HEK293 (cell line): ENCODE data around the gene IBTK.
A peak's percentile ranks its signal among the peaks of the same experiment; 100 is the strongest.

Experiments used
- CTCF ChIA-PET: fragments of 350-600 bp; formaldehyde crosslinking; extraction: SDS; loops from one replicate; lab custom pipeline; 2021; ENCODE audit warnings: antibody characterized with exemption; lab: Yijun Ruan, JAX
- POLR2A ChIA-PET: fragments of 300-600 bp; formaldehyde crosslinking; extraction: SDS; loops from one replicate; lab custom pipeline; 2020; ENCODE audit warnings: antibody characterized with exemption, inconsistent platforms; lab: Yijun Ruan, JAX
- H3K27ac ChIP-seq: fragments of 200-500 bp; sonication (Bioruptor generic); 2 replicates; pipeline ENCODE4 v1.5.1; 2014; ENCODE audit warnings: low read depth, low read length, control low read depth, inconsistent platforms; ENCODE audit errors: extremely low read depth
- H3K36me3 ChIP-seq, 2 experiments: fragments of 200-500 bp in 1 of 2; sonication (Bioruptor generic) in 1 of 2; 1 replicate in 1 of 2; 2 replicates in 1 of 2; pipeline ENCODE4 v1.5.1; 2014 to 2017; ENCODE audit warnings: inconsistent platforms in 2 of 2, low read length in 2 of 2; ENCODE audit not compliant: control insufficient read depth in 2 of 2, insufficient read depth in 1 of 2
- H3K4me1 ChIP-seq: fragments of 200-500 bp; sonication (Bioruptor generic); 2 replicates; pipeline ENCODE4 v1.5.1; 2014; ENCODE audit warnings: mild to moderate bottlenecking, low read length, inconsistent platforms; ENCODE audit not compliant: control insufficient read depth, insufficient read depth
- H3K4me3 ChIP-seq: 2 replicates; pipeline ENCODE4 v1.5.1; 2011; ENCODE audit warnings: low read depth, mild to moderate bottlenecking, control low read depth, low read length, moderate library complexity
- H3K9me3 ChIP-seq: fragments of 200-500 bp; sonication (Bioruptor generic); 2 replicates; pipeline ENCODE4 v1.5.1; 2014; ENCODE audit warnings: low read depth, low read length, inconsistent platforms; ENCODE audit not compliant: control insufficient read depth, insufficient read depth
- BCL11B ChIP-seq: fragments of 450-650 bp; formaldehyde crosslinking; IDR thresholded peaks from 2 replicates; pipeline ENCODE4 v1.5.1; 2016; ENCODE audit warnings: low read depth, missing biosample characterization, missing genetic modification characterization
- KLF16 ChIP-seq: fragments of 450-650 bp; formaldehyde crosslinking; IDR thresholded peaks from 2 replicates; pipeline ENCODE4 v1.5.1; 2017; ENCODE audit warnings: missing biosample characterization, missing genetic modification characterization
- PRDM1 ChIP-seq: fragments of 450-650 bp; formaldehyde crosslinking; IDR thresholded peaks from 2 replicates; pipeline ENCODE4; 2016; ENCODE audit warnings: missing biosample characterization, missing genetic modification characterization
- PRDM6 ChIP-seq: fragments of 450-650 bp; formaldehyde crosslinking; IDR thresholded peaks from 2 replicates; pipeline ENCODE4 v1.5.1; 2017; ENCODE audit warnings: missing biosample characterization, missing genetic modification characterization
- SETDB1 ChIP-seq: IDR thresholded peaks from one replicate; pipeline ENCODE4 v1.6.1; 2017; ENCODE audit warnings: mild to moderate bottlenecking, low read length, moderate library complexity, mixed read lengths; ENCODE audit not compliant: insufficient read length
- ZBTB17 ChIP-seq: fragments of 450-650 bp; formaldehyde crosslinking; IDR thresholded peaks from 2 replicates; pipeline ENCODE4 v1.5.1; 2016; ENCODE audit warnings: missing biosample characterization, missing genetic modification characterization
- ZBTB7A ChIP-seq: fragments of 450-650 bp; formaldehyde crosslinking; IDR thresholded peaks from 2 replicates; pipeline ENCODE4 v1.5.1; 2016; ENCODE audit warnings: low read depth, missing biosample characterization, missing genetic modification characterization
- ZFP37 ChIP-seq: fragments of 450-650 bp; formaldehyde crosslinking; IDR thresholded peaks from 2 replicates; pipeline ENCODE4 v1.5.1; 2016; ENCODE audit warnings: missing biosample characterization, missing genetic modification characterization
- ZNF10 ChIP-seq: fragments of 450-650 bp; formaldehyde crosslinking; IDR thresholded peaks from 2 replicates; pipeline ENCODE4 v1.5.1; 2017; ENCODE audit warnings: missing biosample characterization, missing genetic modification characterization
- ZNF16 ChIP-seq: fragments of 450-650 bp; formaldehyde crosslinking; IDR thresholded peaks from 2 replicates; pipeline ENCODE4 v1.5.1; 2016; ENCODE audit warnings: low read depth, missing biosample characterization, missing genetic modification characterization
- ZNF211 ChIP-seq: fragments of 450-650 bp; formaldehyde crosslinking; IDR thresholded peaks from 2 replicates; pipeline ENCODE4 v1.5.1; 2016; ENCODE audit warnings: low read depth, missing biosample characterization, missing genetic modification characterization
- ZNF223 ChIP-seq: fragments of 450-650 bp; formaldehyde crosslinking; IDR thresholded peaks from 2 replicates; pipeline ENCODE4 v1.5.1; 2016; ENCODE audit warnings: missing biosample characterization, missing genetic modification characterization
- ZNF266 ChIP-seq: fragments of 450-650 bp; formaldehyde crosslinking; IDR thresholded peaks from 2 replicates; pipeline ENCODE4 v1.5.1; 2016; ENCODE audit warnings: missing biosample characterization, missing genetic modification characterization, low read depth
- ZNF394 ChIP-seq: fragments of 450-650 bp; formaldehyde crosslinking; IDR thresholded peaks from 2 replicates; pipeline ENCODE4 v1.5.1; 2016; ENCODE audit warnings: missing biosample characterization, missing genetic modification characterization, mild to moderate bottlenecking, moderate library complexity, borderline replicate concordance
- ZNF473 ChIP-seq: fragments of 450-650 bp; formaldehyde crosslinking; IDR thresholded peaks from 2 replicates; pipeline ENCODE4 v1.5.1; 2017; ENCODE audit warnings: missing biosample characterization, missing genetic modification characterization
- ZNF549 ChIP-seq: fragments of 450-650 bp; IDR thresholded peaks from 2 replicates; pipeline ENCODE4 v1.5.1; 2018; ENCODE audit warnings: missing biosample characterization, missing genetic modification characterization, mild to moderate bottlenecking, inconsistent platforms, moderate library complexity
- ZNF585B ChIP-seq: fragments of 450-650 bp; formaldehyde crosslinking; IDR thresholded peaks from 2 replicates; pipeline ENCODE4 v1.5.1; 2016; ENCODE audit warnings: missing biosample characterization, missing genetic modification characterization
- ZNF843 ChIP-seq: fragments of 450-650 bp; formaldehyde crosslinking; IDR thresholded peaks from 2 replicates; pipeline ENCODE4 v1.5.1; 2016; ENCODE audit warnings: missing biosample characterization, missing genetic modification characterization
- TF ChIP-seq, protein P1 (sequence below): fragments of 450-650 bp; formaldehyde crosslinking; IDR thresholded peaks from 2 replicates; pipeline ENCODE4 v1.5.1; 2016; ENCODE audit warnings: missing biosample characterization, missing genetic modification characterization
- TF ChIP-seq, protein P2 (sequence below): fragments of 450-650 bp; formaldehyde crosslinking; IDR thresholded peaks from 2 replicates; pipeline ENCODE4 v1.5.1; 2016; ENCODE audit warnings: missing biosample characterization, missing genetic modification characterization, low read depth

The IBTK gene

GRCh38 chr6:82169138-82169876 is 78.2 kb downstream of the IBTK start:
- H3K36me3 ChIP-seq, result peaks cover 35 to 64% of the 10 kb centered on the region in 2 experiments
- H3K9me3 ChIP-seq, result no peaks in the 10 kb centered on the region
- POLR2A ChIA-PET, result no interaction called here
- H3K27ac ChIP-seq, result no peak overlapping the region
- no peak overlapping the region for H3K4me3 ChIP-seq
- CTCF ChIA-PET, result interaction anchor here (0.6 to 1.2 kb wide), 4 partner anchors 7 to 104 kb away, joined by 3 to 5 read pairs (median 4); no protein-coding TSS in a partner anchor
- no peaks in the 10 kb centered on the region for H3K4me1 ChIP-seq
- TF ChIP-seq ZNF549 (tag by site-specific recombination) (no peak), ZNF843 (tag by site-specific recombination) (0 out of 2 replicates have a peak, but pooled peaks have one; percentile 22), PRDM1 (tag by site-specific recombination) (no peak), ZNF394 (tag by site-specific recombination) (no peak), ZBTB7A (tag by site-specific recombination) (no peak), ZNF10 (no peak), PRDM6 (tag by site-specific recombination) (peak; percentile 77), ZBTB17 (tag by site-specific recombination) (no peak), ZFP37 (tag by site-specific recombination) (no peak), BCL11B (tag by site-specific recombination) (peak; percentile 35; the same call in 1 of the 2 replicates), ZNF266 (tag by site-specific recombination) (no peak), KLF16 (tag by site-specific recombination) (no peak)
- TF ChIP-seq, protein P1, sequence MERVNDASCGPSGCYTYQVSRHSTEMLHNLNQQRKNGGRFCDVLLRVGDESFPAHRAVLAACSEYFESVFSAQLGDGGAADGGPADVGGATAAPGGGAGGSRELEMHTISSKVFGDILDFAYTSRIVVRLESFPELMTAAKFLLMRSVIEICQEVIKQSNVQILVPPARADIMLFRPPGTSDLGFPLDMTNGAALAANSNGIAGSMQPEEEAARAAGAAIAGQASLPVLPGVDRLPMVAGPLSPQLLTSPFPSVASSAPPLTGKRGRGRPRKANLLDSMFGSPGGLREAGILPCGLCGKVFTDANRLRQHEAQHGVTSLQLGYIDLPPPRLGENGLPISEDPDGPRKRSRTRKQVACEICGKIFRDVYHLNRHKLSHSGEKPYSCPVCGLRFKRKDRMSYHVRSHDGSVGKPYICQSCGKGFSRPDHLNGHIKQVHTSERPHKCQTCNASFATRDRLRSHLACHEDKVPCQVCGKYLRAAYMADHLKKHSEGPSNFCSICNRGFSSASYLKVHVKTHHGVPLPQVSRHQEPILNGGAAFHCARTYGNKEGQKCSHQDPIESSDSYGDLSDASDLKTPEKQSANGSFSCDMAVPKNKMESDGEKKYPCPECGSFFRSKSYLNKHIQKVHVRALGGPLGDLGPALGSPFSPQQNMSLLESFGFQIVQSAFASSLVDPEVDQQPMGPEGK (tag by site-specific recombination), result no peak
- TF ChIP-seq, protein P2, sequence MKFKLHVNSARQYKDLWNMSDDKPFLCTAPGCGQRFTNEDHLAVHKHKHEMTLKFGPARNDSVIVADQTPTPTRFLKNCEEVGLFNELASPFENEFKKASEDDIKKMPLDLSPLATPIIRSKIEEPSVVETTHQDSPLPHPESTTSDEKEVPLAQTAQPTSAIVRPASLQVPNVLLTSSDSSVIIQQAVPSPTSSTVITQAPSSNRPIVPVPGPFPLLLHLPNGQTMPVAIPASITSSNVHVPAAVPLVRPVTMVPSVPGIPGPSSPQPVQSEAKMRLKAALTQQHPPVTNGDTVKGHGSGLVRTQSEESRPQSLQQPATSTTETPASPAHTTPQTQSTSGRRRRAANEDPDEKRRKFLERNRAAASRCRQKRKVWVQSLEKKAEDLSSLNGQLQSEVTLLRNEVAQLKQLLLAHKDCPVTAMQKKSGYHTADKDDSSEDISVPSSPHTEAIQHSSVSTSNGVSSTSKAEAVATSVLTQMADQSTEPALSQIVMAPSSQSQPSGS (tag by site-specific recombination), result no peak

- no peak overlapping the region for H3K27ac ChIP-seq
- no peak overlapping the region for H3K4me3 ChIP-seq
- H3K36me3 ChIP-seq, result peaks cover 16 to 39% of the 10 kb centered on the region in 2 experiments
- no peaks in the 10 kb centered on the region for H3K4me1 ChIP-seq
- ChIA-PET POLR2A (no interaction called here), CTCF (interaction anchor here (0.5 to 0.6 kb wide), 3 partner anchors 10 to 1186 kb away, joined by 3 to 5 read pairs (median 4); no protein-coding TSS in a partner anchor)
- TF ChIP-seq ZNF223 (tag by site-specific recombination) (no peak), ZNF473 (no peak), ZNF585B (no peak), ZNF16 (tag by site-specific recombination) (no peak), ZNF211 (tag by site-specific recombination) (no peak), SETDB1 (no peak)
- TF ChIP-seq, all 188 proteins: peak for 0
- H3K9me3 ChIP-seq, result no peaks in the 10 kb centered on the region
Measured at GRCh38 chr6:82166493-82166892, 81.1 kb downstream of the IBTK start.
